Smooth muscle cell (in vitro differentiated cells): ENCODE results near the gene HSD11B1L. TPM values are rescaled to one million over a fixed set of nuclear protein-coding genes. Genes with fewer than 3 reads are reported as not detected.

Source experiments
- DNase-seq: peaks from one replicate; lab custom pipeline; 2025; ENCODE audit not compliant: unreplicated experiment; lab: John Stamatoyannopoulos, UW
- H2AFZ ChIP-seq: fragments of 200-600 bp; sonication (generic); 2 replicates; pipeline ENCODE4 v1.6.0; 2016; ENCODE audit warnings: antibody characterized with exemption, low read depth, mild to moderate bottlenecking
- H3F3A ChIP-seq: fragments of 200-600 bp; sonication (generic); 2 replicates; pipeline ENCODE4 v1.6.0; 2017; ENCODE audit warnings: antibody characterized with exemption, low read depth
- H3K27ac ChIP-seq: fragments of 200-600 bp; sonication (generic); 2 replicates; pipeline ENCODE4 v1.5.1; 2016; ENCODE audit warnings: low read depth, mild to moderate bottlenecking
- H3K27me3 ChIP-seq: fragments of 200-600 bp; sonication (generic); 2 replicates; pipeline ENCODE4 v1.6.1; 2016; ENCODE audit warnings: low read depth, mild to moderate bottlenecking
- H3K36me3 ChIP-seq: fragments of 200-600 bp; sonication (generic); 2 replicates; pipeline ENCODE4 v1.5.1; 2016; ENCODE audit warnings: low read depth
- H3K4me1 ChIP-seq: fragments of 200-600 bp; sonication (generic); 2 replicates; pipeline ENCODE4 v1.5.1; 2016; ENCODE audit warnings: low read depth
- H3K4me2 ChIP-seq: fragments of 200-600 bp; sonication (generic); 2 replicates; pipeline ENCODE4 v1.6.0; 2016; ENCODE audit warnings: mild to moderate bottlenecking
- H3K4me3 ChIP-seq: fragments of 200-600 bp; sonication (generic); 2 replicates; pipeline ENCODE4 v1.5.1; 2016; ENCODE audit warnings: mild to moderate bottlenecking
- H3K79me2 ChIP-seq: fragments of 200-600 bp; sonication (generic); 2 replicates; pipeline ENCODE4 v1.6.0; 2016; ENCODE audit warnings: low read depth, mild to moderate bottlenecking
- H3K9ac ChIP-seq: fragments of 200-600 bp; sonication (generic); 2 replicates; pipeline ENCODE4 v1.6.0; 2016; ENCODE audit warnings: low read depth
- H3K9me3 ChIP-seq: fragments of 200-600 bp; sonication (generic); replicated peaks from 2 replicates; pipeline ENCODE4 v1.5.1; 2016; ENCODE audit warnings: low read depth
- H4K20me1 ChIP-seq: fragments of 200-600 bp; sonication (generic); 2 replicates; pipeline ENCODE4 v1.6.0; 2016; ENCODE audit warnings: low read depth
- whole genome bisulfite sequencing: methylation state at CpG from one replicate; pipeline ENCODE4 v1.1.7; 2016; ENCODE audit warnings: low lambda C conversion rate; 5-methylcytosine and 5-hydroxymethylcytosine counted together
- polyA plus RNA-seq: library from polyadenylated mRNA; unstranded; fragments of >200 nt; fragmentation: Nextera tagmentation; extraction: Ambion mirVana; gene quantifications from 2 replicates; pipeline ENCODE4 v1.2.1, GENCODE V29; 2016
- total RNA-seq: library from RNA; depleted of rRNA; stranded (reverse); fragments of >200 nt; gene quantifications from 2 replicates; pipeline ENCODE4 v1.2.3, GENCODE V29; 2014
- TF ChIP-seq, protein P1 (sequence below): fragments of 200-600 bp; sonication (generic); IDR thresholded peaks from 2 replicates; pipeline ENCODE4 v1.5.1; 2017; ENCODE audit warnings: borderline replicate concordance, mild to moderate bottlenecking, antibody characterized with exemption; ENCODE audit not compliant: insufficient read depth, poor library complexity, severe bottlenecking

The HSD11B1L gene
- total and polyA plus RNA-seq, 2 experiments from 2014 or later, result 28.0 to 28.4 TPM

DNA sequence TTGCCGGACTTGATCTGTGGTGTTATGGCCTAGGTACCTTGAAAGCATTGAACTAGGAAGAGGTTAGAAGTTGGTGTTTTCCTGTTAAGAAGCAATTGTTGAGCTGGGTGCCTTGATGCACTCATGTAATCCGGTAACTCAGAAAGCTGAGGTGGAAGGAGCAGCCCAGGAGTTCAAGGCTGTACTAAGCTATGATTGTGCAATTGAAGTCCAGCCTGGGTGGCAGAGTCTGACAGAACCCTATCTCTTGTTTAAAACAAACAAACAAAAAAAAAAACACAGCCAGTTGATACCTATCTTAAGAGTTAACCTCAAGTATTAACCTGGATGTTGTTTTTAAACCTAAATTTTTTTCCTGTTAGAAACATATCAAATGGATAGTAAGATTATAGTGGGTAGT is 38.6 kb upstream of the HSD11B1L start:
- 97% methylated on average over 2 of the region's 2 CpGs for WGBS
- H3K79me2 ChIP-seq, result peaks cover 96% of the 10 kb centered on the region
- no peak overlapping the region for H3K4me3 ChIP-seq
- H3K27ac ChIP-seq, result no peak overlapping the region
- DNase-seq, result no peak
- peaks cover 5% of the 10 kb centered on the region for H3F3A ChIP-seq
- TF ChIP-seq, protein P1, sequence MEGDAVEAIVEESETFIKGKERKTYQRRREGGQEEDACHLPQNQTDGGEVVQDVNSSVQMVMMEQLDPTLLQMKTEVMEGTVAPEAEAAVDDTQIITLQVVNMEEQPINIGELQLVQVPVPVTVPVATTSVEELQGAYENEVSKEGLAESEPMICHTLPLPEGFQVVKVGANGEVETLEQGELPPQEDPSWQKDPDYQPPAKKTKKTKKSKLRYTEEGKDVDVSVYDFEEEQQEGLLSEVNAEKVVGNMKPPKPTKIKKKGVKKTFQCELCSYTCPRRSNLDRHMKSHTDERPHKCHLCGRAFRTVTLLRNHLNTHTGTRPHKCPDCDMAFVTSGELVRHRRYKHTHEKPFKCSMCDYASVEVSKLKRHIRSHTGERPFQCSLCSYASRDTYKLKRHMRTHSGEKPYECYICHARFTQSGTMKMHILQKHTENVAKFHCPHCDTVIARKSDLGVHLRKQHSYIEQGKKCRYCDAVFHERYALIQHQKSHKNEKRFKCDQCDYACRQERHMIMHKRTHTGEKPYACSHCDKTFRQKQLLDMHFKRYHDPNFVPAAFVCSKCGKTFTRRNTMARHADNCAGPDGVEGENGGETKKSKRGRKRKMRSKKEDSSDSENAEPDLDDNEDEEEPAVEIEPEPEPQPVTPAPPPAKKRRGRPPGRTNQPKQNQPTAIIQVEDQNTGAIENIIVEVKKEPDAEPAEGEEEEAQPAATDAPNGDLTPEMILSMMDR, result no peak
- H3K9ac ChIP-seq, result no peak overlapping the region
- no peak overlapping the region for H3K4me2 ChIP-seq
- H3K4me1 ChIP-seq, result no peaks in the 10 kb centered on the region
- no peak overlapping the region for H2AFZ ChIP-seq
- H4K20me1 ChIP-seq, result peaks cover 100% of the 10 kb centered on the region
- no peaks in the 10 kb centered on the region for H3K27me3 ChIP-seq
- no peaks in the 10 kb centered on the region for H3K9me3 ChIP-seq
- peaks cover 9% of the 10 kb centered on the region for H3K36me3 ChIP-seq

DNA sequence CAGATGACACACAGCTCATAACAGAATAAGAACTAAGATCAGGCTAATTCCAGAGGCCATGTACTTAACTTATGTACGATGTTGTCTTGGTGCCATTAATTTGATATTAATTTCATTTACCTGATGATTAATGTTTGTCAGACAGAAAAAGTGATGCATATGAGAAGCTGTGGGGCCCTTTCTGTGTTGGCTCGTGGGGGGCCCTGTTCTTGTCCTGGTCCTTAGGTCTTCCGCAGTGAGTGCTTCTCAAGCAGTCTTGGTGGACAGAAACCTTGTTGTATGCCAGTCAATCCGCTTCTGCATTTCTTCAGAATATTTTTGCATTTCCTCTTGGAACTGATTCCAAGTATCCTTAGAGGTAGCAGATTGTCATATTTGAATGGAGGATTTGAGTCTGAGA is 37.8 kb upstream of the HSD11B1L start:
- Histone ChIP-seq H2AFZ (no peak overlapping the region), H3K36me3 (peaks cover 9% of the 10 kb centered on the region), H3K4me3 (no peak overlapping the region), H3K27me3 (no peaks in the 10 kb centered on the region), H3K9me3 (no peaks in the 10 kb centered on the region), H3K79me2 (peaks cover 88% of the 10 kb centered on the region), H3F3A (no peaks in the 10 kb centered on the region), H3K4me1 (no peaks in the 10 kb centered on the region), H3K27ac (no peak overlapping the region), H4K20me1 (peaks cover 100% of the 10 kb centered on the region), H3K9ac (no peak overlapping the region), H3K4me2 (no peak overlapping the region)
- TF ChIP-seq, protein P1, result no peak
- no peak for DNase-seq
- 98% methylated on average over 4 of the region's 4 CpGs for WGBS

DNA sequence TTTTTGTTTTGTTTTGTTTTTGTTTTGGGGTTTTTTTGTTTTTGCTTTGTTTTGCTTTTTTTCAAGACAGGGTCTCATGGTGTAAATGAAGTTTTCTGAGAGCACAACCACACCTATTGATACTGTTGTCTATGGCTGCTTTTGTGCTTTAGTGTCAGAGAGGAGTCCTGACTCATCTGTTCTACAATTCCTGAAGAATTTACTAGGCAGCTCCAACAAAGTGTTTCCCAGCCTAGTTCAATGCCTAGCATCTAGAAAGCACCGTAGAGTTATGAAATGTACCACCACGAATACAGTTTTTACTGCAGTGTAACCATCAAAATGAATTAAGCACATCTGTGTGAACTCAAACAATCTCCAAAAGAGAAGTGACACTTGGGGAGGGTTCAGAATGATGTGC is 36.8 kb upstream of the HSD11B1L start:
- no peaks in the 10 kb centered on the region for H3K4me1 ChIP-seq
- H3K9ac ChIP-seq, result no peak overlapping the region
- 88% methylated on average over 2 of the region's 2 CpGs for WGBS
- H3K4me2 ChIP-seq, result no peak overlapping the region
- no peaks in the 10 kb centered on the region for H3F3A ChIP-seq
- H3K36me3 ChIP-seq, result peaks cover 9% of the 10 kb centered on the region
- H3K9me3 ChIP-seq, result no peaks in the 10 kb centered on the region
- no peak overlapping the region for H2AFZ ChIP-seq
- no peak for DNase-seq
- no peak overlapping the region for H3K27ac ChIP-seq
- H4K20me1 ChIP-seq, result peaks cover 92% of the 10 kb centered on the region
- H3K4me3 ChIP-seq, result no peak overlapping the region
- TF ChIP-seq, protein P1, result no peak
- H3K79me2 ChIP-seq, result peaks cover 78% of the 10 kb centered on the region
- no peaks in the 10 kb centered on the region for H3K27me3 ChIP-seq

GRCh38 chr19:5645409-5645808 is 35.4 kb upstream of the HSD11B1L start:
- Histone ChIP-seq H3K36me3 (peaks cover 9% of the 10 kb centered on the region), H3K79me2 (peaks cover 64% of the 10 kb centered on the region), H3K27ac (no peak overlapping the region), H4K20me1 (peaks cover 78% of the 10 kb centered on the region), H3K4me2 (no peak overlapping the region), H3K9me3 (no peaks in the 10 kb centered on the region), H3K9ac (no peak overlapping the region), H3K4me3 (no peak overlapping the region), H3K27me3 (no peaks in the 10 kb centered on the region), H3F3A (no peaks in the 10 kb centered on the region), H3K4me1 (no peaks in the 10 kb centered on the region), H2AFZ (no peak overlapping the region)
- 97% methylated on average over 5 of the region's 5 CpGs for WGBS
- TF ChIP-seq, protein P1, result no peak
- no peak for DNase-seq
